Measurements from ENCODE around the gene RIPOR1.

DNA sequence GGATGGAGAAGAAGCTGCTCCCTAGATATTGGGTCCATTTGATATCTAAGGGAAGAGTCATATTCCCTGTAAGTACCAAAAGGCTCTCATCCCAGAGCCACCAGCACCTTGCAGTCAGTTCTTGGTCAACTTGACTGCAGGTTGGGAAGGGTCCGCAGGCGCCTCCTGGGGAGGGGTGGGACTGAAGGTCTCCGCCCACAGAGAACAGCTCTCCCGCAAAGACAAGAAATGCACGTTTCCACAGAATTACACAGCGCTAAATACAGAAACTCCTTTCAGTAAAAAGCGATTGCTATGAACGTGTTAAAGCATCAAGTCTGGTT, 32.8 kb downstream of the RIPOR1 start:
- TF ChIP-seq EZH2 (IDR thresholded peaks at IDR 0.05; ENCODE audit: low read length), result no peak
- TF ChIP-seq, protein P1, sequence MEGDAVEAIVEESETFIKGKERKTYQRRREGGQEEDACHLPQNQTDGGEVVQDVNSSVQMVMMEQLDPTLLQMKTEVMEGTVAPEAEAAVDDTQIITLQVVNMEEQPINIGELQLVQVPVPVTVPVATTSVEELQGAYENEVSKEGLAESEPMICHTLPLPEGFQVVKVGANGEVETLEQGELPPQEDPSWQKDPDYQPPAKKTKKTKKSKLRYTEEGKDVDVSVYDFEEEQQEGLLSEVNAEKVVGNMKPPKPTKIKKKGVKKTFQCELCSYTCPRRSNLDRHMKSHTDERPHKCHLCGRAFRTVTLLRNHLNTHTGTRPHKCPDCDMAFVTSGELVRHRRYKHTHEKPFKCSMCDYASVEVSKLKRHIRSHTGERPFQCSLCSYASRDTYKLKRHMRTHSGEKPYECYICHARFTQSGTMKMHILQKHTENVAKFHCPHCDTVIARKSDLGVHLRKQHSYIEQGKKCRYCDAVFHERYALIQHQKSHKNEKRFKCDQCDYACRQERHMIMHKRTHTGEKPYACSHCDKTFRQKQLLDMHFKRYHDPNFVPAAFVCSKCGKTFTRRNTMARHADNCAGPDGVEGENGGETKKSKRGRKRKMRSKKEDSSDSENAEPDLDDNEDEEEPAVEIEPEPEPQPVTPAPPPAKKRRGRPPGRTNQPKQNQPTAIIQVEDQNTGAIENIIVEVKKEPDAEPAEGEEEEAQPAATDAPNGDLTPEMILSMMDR (optimal IDR thresholded peaks at IDR 0.05 in 1 of 3, IDR thresholded peaks at IDR 0.05 in 1 of 3, conservative IDR thresholded peaks at IDR 0.05 in 1 of 3; ENCODE audit: extremely low read depth in 1 of 3, insufficient read depth in 2 of 3, low read length in 3 of 3), result no peak
